GM21529 (cell line): ENCODE measurements around the gene RAB11FIP4.
"Not testable (repeated sequence)": the region's sequence is repeated elsewhere in the genome, so short reads cannot be mapped to it uniquely, and the experiment has no call there.

Experiments
- ATAC-seq: cut with Tn5 transposase; IDR thresholded peaks from one replicate; pipeline ENCODE4 v1.9.1; 2021; ENCODE audit not compliant: unreplicated experiment

Gene RAB11FIP4

GRCh38 chr17:31391496-31391949 lies at the start of gene RAB11FIP4:
Gene RAB11FIP4, plus strand, starts transcription at chr17:31391675. Its CDS starts 178 bp downstream, at chr17:31391853.
- ATAC-seq, result no peak

GRCh38 chr17:31345191-31345747 lies 46.2 kb upstream of the RAB11FIP4 start:
- not testable (repeated sequence) for ATAC-seq

- no peak for ATAC-seq
These were observed 42.0 kb upstream of the RAB11FIP4 start for GRCh38 chr17:31349454-31349853.

- no peak for ATAC-seq
These were observed 35.5 kb upstream of the RAB11FIP4 start for GRCh38 chr17:31355935-31356334.

GRCh38 chr17:31357091-31357490 lies 34.4 kb upstream of the RAB11FIP4 start:
- no peak for ATAC-seq

- no peak for ATAC-seq
These were observed 33.6 kb upstream of the RAB11FIP4 start for GRCh38 chr17:31357839-31358394.

- ATAC-seq, result no peak
These were observed 27.5 kb upstream of the RAB11FIP4 start for GRCh38 chr17:31364012-31364411.

- no peak for ATAC-seq
These were observed 25.4 kb upstream of the RAB11FIP4 start for GRCh38 chr17:31366088-31366487.

- ATAC-seq, result no peak
These were observed 22.2 kb upstream of the RAB11FIP4 start for GRCh38 chr17:31369266-31369665.

GRCh38 chr17:31371511-31372097 lies 19.9 kb upstream of the RAB11FIP4 start:
- ATAC-seq, result no peak

- ATAC-seq, result peak; percentile 67
These were observed 18.1 kb upstream of the RAB11FIP4 start for GRCh38 chr17:31373150-31374093.

GRCh38 chr17:31374094-31374447 lies 17.4 kb upstream of the RAB11FIP4 start:
- no peak for ATAC-seq

- no peak for ATAC-seq
These were observed 17.0 kb upstream of the RAB11FIP4 start for GRCh38 chr17:31374503-31374902.

- no peak for ATAC-seq
These were observed 12.8 kb upstream of the RAB11FIP4 start for GRCh38 chr17:31378638-31379037.

GRCh38 chr17:31379597-31380205 lies 11.8 kb upstream of the RAB11FIP4 start:
- no peak for ATAC-seq

- ATAC-seq, result no peak
These were observed 10.3 kb upstream of the RAB11FIP4 start for GRCh38 chr17:31381165-31381668.

GRCh38 chr17:31382668-31383275 lies 8.7 kb upstream of the RAB11FIP4 start:
- not testable (repeated sequence) for ATAC-seq

GRCh38 chr17:31383488-31383887 lies 8.0 kb upstream of the RAB11FIP4 start:
- not testable (repeated sequence) for ATAC-seq

- ATAC-seq, result no peak
These were observed 5.8 kb upstream of the RAB11FIP4 start for GRCh38 chr17:31385428-31386285.
